SK-N-DZ (cell line): ENCODE data around the gene CTBP2.
A peak's percentile ranks its signal among the peaks of the same experiment; 100 is the strongest.

Source experiments
- DNase-seq: peaks from one replicate; pipeline ENCODE4 v3.0.0-alpha.2; 2015; ENCODE audit warnings: low spot score

Gene CTBP2

DNA sequence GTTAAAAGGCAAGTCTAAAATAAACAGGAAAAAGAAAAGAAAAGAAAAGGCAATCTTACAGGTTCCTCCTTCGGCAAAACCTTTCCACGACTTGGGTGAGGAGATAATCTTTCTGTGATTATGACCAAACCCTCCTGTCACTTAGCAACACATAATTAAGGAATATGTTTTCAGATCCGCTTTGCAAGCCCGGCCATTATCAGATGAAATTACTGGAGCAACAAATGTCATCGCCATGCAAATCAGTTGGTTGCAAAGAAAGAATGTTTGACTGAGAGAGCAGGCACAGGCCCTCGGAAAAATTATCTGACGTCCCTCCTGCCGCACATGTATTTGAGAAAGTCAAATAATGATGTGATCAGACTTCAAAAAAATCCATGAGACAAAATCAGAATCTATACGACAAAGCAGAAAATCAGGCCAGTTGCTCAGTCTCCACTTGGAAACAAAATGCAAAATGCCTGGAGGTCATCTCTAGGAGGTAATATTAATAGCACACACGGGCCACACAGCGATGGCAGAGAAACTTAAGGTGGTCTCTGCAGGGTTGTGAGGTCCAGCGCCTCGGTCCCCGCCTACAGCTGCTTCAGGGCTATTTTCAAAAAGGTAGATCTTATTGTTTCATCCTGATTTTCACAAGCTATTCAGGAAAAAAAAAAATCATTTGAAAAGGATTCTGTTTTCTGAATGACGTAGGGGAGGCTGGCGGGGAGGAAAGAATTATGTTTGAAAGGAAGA lies 135.7 kb downstream of the CTBP2 start:
- peak; percentile 75 for DNase-seq

DNA sequence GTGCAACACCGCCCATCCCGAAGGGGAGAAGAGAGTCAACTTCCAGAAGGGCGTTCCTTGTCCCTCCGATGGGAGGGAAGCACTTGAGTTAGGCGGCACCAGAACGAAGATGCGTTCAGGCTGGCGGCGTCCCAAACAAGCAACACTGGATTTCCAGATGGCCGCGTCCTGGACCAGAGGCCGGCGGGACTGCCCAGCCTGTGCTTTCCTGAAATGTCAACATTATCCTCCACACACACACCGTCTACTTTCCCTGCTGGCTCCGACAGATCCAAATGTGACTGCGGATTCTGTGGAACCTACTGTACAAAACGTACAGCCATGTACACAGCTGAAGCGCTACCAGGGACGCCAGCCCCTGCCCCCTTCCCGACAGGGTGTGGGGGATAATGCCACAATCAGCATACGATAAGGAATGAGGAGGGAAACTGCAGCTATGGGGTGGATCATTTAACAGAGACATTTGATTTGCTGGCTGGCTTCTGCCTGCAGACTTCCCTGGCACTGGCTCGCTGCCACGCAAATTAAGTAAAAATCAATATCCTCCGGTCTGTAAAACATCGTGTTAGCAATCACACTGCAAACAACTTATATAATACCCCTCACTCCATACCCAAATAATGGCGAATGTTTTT lies 136.4 kb downstream of the CTBP2 start:
- peak; percentile 81 for DNase-seq

DNA sequence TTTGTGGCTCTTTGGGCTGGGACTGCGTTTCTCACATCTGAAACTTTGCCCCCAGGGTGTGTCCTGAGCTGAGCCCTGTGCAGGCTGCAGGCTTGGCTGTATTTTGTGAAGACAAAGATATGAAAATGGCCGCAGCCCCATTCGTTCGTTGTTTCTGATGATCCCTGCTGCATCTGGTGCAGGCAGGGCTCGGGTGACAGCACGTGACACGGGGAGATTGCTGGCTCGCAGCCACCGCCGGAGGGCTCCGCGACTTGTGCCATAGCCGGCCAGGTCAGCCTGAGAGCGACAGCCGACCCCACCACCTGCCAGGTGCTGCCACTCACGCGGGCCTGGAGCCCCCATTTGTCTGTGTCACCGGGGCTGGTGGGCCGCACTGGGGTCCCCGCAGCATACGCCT lies 137.1 kb downstream of the CTBP2 start:
- peak; percentile 76 for DNase-seq

DNA sequence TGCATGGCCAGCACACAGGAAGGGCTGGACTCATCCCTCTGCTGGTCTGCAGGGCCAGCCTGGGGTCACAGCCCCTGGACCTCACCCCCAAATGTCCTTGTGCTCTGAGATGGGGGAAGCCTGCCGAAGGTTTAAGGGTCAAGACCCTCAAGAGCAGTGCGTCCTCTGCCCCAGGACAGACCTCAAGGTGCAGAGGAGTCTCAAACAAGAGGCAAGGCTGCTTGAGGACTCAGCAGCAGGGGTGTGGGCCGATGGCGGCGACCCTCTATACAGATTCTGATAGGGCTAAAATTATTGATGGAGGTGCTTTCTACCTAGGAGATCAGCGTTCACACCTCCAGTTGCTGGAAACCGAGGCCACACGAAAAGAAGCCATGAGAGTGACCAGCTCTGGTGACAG lies 137.7 kb downstream of the CTBP2 start:
- no peak for DNase-seq

DNA sequence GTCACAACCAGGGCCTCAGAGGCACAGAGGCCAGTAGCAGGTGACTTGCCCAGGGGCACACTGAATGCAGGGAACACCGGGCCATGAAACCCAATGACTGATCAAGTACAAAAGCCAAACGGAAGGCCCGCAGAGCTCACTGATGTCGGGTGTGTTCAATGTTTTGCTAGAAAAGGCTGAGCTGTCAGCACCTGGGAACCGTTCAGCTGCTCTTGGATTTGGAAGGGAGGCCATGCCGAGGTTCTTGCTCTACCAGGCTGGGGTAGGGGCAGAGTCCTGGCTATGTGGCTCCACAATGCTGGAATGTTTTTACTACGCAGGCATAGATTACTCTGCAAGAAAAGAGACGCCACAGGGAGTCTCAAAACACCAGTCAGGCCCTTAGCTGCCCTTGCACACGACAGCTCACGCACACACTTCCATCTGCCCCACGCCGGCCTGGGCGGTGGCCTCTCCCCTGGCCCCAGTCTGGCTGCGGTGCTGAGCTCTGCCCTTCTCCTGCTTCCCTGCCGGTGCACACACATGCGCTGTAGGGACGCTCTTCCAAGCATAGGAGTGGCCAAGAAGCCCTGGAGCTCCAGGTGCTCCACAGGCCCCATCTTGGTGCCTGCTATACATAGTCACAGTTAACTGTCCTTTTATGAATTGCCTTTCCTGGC lies 138.5 kb downstream of the CTBP2 start:
- no peak for DNase-seq

DNA sequence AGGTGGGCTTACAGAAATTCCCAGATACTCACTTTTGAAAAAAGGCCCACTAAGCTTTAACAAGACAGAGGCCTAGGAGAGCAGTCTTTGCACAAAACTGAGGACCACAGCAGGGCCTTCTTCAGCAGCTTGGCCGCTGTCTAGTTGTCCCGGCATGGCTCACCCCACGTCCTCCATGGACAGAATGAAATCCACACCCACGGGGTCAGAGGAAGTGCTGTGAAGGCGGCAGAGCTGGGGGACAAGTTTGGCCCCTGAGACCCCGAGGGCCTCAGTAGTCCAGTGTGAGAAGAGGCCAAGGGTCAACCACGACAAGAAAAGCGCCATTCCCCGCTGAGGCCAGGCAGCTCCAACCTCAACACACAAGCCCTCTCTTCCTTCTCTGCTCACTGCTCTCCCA lies 139.5 kb downstream of the CTBP2 start:
- DNase-seq, result no peak

DNA sequence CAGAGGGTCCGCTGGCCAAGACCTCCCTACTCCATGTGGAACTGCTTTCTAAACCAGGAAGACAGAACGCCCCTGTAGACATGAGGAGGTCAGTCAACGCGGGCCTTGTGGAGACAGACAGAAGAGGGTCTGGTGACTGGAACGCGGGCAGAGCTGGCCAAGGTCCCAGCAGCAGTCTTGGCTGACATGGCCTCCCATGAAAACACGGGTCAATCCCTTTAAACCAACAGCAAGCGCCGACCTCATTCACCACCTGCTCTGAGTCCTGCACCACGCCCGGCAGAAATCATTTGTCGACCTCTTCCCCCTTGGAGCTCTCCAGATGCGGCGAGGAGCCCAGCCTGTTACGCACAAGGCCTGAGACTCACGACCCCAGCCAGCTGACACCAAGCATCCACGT lies 140.0 kb downstream of the CTBP2 start:
- DNase-seq, result no peak

DNA sequence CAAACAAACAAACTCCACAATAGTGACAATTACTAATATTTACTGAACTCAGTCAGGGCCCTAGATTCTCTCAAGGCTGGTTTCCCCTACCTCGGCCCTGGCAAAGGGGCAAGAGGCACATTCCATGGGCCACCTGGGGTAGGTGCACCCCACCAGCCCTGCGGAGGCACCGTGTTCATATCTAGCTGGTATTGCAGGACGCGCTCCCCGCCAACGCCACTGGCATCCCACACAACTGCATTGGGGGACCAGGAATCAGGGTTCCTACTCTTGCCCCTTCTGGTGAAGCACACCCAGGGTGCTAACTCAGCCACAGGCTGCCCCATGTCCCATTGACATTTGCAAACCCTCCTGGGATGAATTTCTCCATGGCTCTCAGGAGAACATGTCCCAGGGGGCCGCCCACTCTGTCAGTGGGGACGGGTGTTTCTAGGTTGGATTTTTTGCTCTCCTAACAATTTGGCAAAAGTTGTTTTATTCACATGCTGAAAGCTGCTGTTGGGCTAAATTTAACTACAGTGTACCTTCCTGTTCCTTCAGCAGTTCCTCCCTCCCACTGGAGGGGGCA lies 141.7 kb downstream of the CTBP2 start:
- no peak for DNase-seq

DNA sequence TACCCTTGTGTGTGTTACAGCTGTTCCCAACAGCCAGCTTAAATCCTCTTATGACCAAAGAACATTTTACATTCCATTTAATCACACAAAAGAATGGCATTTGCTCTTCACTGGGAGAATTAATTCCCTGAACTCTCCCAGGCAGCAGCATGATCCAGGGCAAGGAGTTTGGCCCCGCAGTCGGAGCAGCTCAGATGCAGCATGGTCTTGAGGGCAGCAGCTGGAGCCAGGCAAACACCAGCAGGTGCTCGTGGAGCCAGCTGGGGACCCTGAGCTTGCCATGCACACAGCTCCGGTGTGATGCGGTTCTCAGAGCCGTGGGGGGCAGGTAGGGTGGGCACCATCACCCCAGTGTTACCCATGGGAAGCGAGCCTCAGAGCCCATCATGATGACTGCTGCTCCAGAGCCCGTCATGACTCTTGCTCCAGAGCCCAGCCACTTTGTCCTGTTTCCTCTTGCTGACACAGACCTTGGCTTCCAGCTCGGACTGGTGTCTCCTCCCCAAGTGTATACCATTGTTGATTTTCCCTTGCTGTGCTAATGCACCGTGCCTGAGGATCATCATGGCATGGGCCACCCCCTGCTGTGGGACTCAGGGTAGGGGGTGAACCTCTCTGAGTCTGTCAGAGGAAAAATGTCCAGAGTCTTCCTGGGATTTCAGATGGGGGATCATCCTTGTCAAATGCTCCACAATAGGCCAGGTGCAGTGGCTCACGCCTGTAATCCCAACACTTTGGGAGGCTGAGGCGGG lies 142.6 kb downstream of the CTBP2 start:
- DNase-seq, result no peak

DNA sequence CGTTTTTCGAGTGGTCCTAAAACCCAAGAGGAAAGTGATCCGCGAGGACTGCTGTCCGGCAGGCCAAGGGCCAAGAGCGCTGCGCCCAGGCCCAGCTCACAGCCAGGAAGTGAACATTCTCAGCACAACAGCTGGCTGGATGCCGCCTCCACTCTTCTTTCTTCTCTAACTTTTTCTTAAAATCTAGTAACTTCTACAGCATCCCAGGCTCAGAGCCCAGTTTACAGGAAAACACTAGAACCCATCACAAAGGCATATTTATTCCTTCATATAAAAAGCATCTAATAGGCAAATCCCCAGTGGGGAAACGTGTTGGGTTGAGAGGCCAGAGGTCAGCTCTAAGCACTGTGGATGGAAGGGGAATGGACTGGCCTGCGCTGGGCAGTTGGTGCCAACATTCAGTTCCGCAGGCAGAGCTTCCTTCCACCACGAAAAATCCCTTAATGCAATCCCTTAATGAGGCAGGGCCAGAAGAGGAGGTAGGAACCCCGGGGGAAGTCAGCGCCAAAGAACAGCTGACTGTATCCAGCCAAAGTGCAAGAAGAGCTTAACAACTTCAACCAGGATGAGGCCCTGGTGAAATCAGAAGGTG lies 143.7 kb downstream of the CTBP2 start:
- no peak for DNase-seq

DNA sequence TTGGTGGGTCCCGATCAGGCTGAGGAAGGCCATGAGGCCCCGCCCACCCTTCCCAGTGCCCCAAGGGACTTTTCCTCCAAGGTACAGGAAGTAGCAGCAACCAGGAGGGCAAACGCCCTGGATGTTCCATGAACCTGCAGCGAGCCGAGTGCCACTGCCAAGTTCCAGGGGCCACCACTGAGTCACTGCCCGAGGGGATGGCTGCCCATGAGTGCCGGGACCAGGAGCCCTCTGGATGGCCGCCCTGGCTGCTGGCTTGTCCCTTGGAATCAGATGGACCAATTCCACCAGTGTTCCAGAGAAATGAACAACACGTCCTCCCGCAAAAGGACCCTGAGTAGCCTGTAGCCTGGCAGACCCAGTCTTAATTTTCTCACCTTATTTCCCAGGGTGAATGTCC lies 144.2 kb downstream of the CTBP2 start:
- no peak for DNase-seq

DNA sequence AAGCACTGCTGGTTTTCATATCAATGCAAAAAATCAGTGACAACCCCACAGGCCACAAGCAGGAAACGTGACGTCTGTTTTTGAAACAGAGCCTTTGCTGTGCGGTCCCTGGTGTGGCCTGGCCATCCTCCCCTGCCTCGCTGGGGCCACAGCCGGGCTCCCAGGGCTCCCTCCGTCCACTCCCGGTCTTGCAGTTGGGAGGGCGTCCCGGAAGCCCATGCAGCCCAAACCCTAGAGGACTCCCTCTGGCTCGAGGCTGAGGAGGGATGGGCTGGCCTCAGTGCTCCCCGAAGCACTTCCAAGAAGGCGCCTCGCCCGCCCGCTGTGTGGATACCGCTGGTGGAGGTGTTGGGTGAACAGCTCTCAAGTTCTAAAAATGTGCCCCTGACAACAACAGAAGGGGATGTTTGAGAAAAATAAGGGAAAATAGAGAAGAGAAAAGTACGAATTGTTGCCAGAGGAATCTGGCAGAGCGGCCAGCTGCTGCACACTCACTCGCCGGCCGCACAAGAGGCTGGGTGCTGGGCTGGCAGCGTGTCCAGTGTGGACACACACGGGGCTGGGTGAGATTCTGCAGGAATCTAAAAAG lies 144.9 kb downstream of the CTBP2 start:
- peak; percentile 42 for DNase-seq

DNA sequence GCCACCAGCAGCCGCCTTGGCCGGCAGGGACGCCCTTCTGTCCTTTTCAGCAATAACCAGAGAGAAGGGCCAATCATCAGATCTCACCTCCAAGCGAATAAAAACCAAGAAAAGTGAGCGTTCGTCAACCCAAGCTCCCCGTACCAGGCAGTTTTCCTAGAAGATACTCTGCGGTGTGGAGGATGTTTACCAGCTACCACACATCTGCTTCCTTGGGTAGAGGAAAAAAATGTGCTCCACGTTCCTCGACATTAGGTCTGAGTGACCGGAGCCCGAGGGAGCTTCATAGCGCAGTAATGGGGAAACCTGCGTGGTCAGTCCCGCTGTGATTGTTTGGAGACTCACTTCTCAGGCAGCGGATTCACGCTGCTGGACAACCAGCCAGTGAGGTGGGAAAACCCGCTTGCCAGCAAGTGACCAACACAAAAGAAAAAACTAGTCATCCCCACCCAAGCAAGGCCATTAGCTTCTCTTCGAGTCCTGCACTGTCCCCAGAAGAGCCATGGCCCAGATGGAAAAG lies 145.5 kb downstream of the CTBP2 start:
- DNase-seq, result no peak

DNA sequence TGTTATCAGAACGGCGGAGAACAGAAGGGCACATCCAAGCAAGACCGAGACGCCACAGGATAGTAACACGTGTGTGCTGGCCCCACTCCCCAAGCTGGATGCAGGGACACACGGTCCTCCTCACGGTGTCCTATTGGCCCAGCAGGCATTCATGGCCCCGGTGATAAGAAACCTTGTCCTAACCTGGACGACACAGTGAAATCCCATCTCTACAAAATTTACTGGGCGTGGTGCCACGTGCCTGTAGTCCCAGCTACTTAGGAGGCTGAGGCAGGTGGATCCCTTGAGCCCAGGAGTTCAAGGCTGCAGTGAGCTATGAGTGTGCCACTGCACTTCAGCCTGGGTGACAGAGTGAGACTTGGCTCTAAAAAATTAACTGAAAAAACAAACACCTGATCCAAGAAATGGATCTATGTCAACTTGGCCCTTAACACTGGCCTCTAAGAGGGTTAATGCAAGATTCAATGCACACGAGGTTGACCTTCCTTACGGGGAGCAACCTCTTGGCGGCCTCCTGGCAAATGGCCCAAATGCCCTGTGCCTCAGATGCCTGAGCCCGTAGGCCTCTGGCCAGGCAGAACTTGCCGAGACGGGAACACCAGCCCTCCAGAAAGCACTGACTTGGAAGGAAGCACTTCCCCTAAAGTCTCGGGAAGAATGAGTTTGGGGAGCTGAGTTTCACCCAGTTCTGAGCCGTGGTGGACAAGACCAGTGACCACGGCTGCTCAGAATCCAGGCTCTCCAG lies 146.1 kb downstream of the CTBP2 start:
- no peak for DNase-seq

DNA sequence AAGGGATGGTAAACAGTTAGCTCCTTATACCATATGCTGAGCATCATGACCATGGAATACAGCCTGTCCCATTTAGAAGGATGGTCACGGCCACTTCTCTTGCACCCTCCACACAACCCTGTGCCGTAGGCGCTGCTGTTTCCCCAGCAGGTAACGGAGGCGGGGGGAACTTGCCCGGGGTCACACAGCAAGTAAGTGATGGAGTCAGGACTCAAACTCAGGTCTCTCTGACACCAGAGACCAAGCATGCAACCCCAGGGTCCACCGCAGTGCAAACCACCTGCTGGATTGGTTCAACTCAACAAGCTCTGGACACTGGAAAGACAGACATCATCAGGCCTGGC lies 146.9 kb downstream of the CTBP2 start:
- no peak for DNase-seq

DNA sequence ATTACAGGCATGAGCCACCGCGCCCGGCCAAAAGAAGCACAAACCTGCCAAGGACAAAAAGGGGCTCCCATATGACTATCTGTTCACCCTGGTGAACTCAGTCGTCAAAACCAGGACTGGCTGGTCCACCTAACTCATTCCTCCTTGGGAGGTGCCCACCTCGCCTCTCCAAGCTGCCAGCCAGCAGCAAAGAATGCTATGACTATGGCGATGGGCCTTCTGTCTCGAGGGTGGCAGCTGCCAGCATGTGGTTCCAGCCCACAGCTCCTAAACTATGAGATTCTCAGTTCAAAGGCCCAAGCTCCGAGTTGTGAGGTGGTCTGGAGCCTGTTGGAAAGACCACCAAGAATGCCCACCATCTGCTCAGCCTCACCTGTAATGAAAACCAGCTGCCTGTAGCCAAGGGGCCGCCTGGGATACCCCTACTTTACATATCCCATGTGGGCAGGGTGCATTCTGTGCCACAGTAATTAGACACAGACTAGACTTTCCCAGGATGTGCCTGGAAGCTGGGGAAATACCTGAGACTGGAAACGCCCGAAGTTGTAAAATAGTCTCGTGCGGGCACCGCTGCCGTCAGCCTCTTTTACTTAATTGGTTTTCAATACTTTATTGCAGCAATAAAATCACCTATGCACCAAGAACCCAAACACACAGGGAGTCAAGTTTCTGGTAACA lies 147.4 kb downstream of the CTBP2 start:
- DNase-seq, result no peak

DNA sequence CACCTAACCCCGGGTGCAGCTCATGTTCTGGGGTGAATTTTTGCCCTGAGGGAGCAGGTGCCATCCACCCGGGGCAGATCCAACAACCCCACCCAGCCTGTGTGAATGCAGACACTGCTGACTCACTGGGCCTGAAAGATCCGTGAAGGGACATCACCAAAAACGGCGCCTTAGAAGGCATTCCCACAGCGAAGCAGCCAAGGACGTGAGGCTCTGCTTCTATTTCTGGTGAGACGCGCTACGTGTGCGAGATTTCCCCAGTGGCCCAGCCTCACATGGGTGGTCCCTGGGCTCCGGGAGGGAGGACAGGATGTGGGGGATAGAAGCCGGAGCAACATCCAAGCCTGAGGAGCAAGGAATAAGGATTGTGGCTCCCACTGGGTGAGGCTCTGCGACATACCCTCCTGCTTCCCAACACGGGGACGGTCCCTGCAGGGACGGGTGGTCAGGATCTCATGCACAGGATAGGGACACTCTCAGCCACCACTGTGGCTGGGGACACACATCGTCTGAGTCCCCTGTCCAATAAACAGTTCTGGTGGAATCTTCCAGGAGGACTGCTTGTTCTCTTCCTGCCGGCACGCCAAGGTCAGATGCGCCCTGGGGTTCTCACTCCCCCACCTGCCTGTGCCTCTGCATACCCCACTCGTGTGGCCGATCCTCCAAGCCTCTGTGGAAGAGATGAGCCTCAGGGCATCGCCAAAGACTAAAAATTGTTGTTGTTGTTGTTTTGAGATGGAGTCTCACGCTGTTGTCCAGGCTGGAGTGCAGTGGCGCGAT lies 148.2 kb downstream of the CTBP2 start:
- DNase-seq, result no peak

DNA sequence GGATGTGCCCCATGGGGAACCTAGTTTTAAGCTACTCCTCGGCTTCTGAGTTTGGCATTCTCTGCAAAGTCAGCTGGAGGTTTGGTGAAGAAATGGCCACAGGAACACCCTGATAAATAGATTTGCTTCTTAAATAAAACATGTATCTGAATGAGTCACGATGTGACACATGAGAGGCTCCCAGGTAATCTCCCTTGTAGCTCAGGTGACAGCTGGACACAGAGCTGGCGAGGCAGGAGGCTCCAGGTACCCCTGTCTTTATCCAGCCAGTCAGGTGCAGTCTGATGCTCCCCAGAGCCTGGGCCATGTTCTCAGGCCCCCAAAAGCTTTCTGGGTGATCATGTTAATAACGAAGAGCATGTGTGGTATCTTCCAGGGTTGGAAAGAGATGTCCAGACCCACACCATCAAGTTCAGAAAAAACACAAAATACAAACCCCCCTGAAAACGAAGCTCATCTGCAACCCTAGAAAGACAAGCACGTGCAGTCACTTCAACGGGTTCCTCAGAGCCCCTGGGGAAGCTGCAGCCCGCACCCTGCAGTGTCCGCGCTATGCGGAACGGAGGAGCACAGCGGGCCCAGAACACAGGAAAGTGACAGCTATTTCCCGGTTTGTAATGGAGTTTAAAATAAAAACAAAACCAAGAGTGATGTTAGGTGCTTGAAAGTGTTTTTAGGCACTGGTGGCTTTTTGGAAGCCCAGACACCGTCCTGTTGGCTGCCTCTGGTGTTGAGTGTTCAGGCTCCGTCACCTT lies 149.0 kb downstream of the CTBP2 start:
- no peak for DNase-seq
